Posterior vena cava (tissue), 2 donors: Measurements from ENCODE around the gene CNTNAP2. TPM values are rescaled to one million over a fixed set of nuclear protein-coding genes. Genes with fewer than 3 reads are reported as not detected.
"Not testable (repeated sequence)": the region's sequence is repeated elsewhere in the genome, so short reads cannot be mapped to it uniquely, and the experiment has no call there.

Experiments used
- DNase-seq: peaks from one replicate; pipeline ENCODE4 v3.0.0-alpha.2; 2020; ENCODE audit warnings: low spot score
- intact Hi-C, 2 donors: fragments of 100-400 bp; cut with DNase I; formaldehyde crosslinking; loops; one replicate each; pipeline versions ENCODE4 v1.14.1 to v1.14.2; 2022 to 2023
- total RNA-seq, 2 donors: library from RNA; stranded (reverse); fragmentation: NEBNext Ultra II Directional; extraction: Animal tissue kit (Norgen Biotek cat#: 25700); gene quantifications; one replicate each; pipeline ENCODE4 v1.2.1, GENCODE V29; 2021
- donor health status: DM: yes; HTN: yes; CAD: no.
- donor health status: DM: yes; HTN: yes; CAD: no.

Gene CNTNAP2
- total RNA-seq, 2 donors from 2014 or later: not detected

GRCh38 chr7:148058753-148059152 is 1942.2 kb downstream of the CNTNAP2 start:
- intact Hi-C loops: no loop called here
- no peak for DNase-seq

- intact Hi-C loops: no loop called here
- DNase-seq: no peak
These were observed 1944.1 kb downstream of the CNTNAP2 start for GRCh38 chr7:148060724-148061123.

- intact Hi-C loops, DNase-seq: not testable (repeated sequence)
These were observed 1961.5 kb downstream of the CNTNAP2 start for GRCh38 chr7:148078111-148078510.

GRCh38 chr7:148079206-148080080 is 1962.8 kb downstream of the CNTNAP2 start:
- intact Hi-C loops: loop anchor here in 1 of 2 donors (10.0 kb wide), 1 partner anchor 1005 kb away; no protein-coding TSS in a partner anchor
- DNase-seq: no peak

- DNase-seq: no peak
- intact Hi-C loops: loop anchor here in 1 of 2 donors (10.0 kb wide), 1 partner anchor 1001 kb away; no protein-coding TSS in a partner anchor
These were observed 1966.8 kb downstream of the CNTNAP2 start for GRCh38 chr7:148083448-148083847.

GRCh38 chr7:148084138-148084537 is 1967.5 kb downstream of the CNTNAP2 start:
- intact Hi-C loops: loop anchor here in 1 of 2 donors (10.0 kb wide), 1 partner anchor 1001 kb away; no protein-coding TSS in a partner anchor

GRCh38 chr7:148091882-148092281 is 1975.3 kb downstream of the CNTNAP2 start:
- intact Hi-C loops: no loop called here
- DNase-seq: no peak

More at GRCh38 chr7:148084138-148084537, 1967.5 kb downstream of the CNTNAP2 start:
- DNase-seq: no peak

- DNase-seq: no peak
- intact Hi-C loops: no loop called here
These were observed 1977.0 kb downstream of the CNTNAP2 start for GRCh38 chr7:148093375-148094166.

GRCh38 chr7:148095066-148095465 is 1978.5 kb downstream of the CNTNAP2 start:
- intact Hi-C loops: no loop called here
- no peak for DNase-seq

GRCh38 chr7:148104136-148104716 is 1987.6 kb downstream of the CNTNAP2 start:
- intact Hi-C loops: no loop called here
- DNase-seq: no peak

GRCh38 chr7:148104924-148105323 is 1988.3 kb downstream of the CNTNAP2 start:
- no peak for DNase-seq
- intact Hi-C loops: loop anchor here in 1 of 2 donors (5.0 kb wide), 1 partner anchor 1848 kb away; no protein-coding TSS in a partner anchor

GRCh38 chr7:148105853-148106252 is 1989.3 kb downstream of the CNTNAP2 start:
- intact Hi-C loops: loop anchor here in 1 of 2 donors (5.0 kb wide), 1 partner anchor 1849 kb away; no protein-coding TSS in a partner anchor
- no peak for DNase-seq

- intact Hi-C loops: loop anchor here in 1 of 2 donors (5.0 kb wide), 1 partner anchor 1850 kb away; no protein-coding TSS in a partner anchor
- DNase-seq: no peak
These were observed 1991.0 kb downstream of the CNTNAP2 start for GRCh38 chr7:148107443-148108127.

- no peak for DNase-seq
- intact Hi-C loops: loop anchor here in 1 of 2 donors (5.0 kb wide), 1 partner anchor 1851 kb away; no protein-coding TSS in a partner anchor
These were observed 1991.8 kb downstream of the CNTNAP2 start for GRCh38 chr7:148108381-148108780.

GRCh38 chr7:148110097-148110868 is 1993.7 kb downstream of the CNTNAP2 start:
- no peak for DNase-seq
- intact Hi-C loops: no loop called here

- no peak for DNase-seq
- intact Hi-C loops: no loop called here
These were observed 1998.2 kb downstream of the CNTNAP2 start for GRCh38 chr7:148114804-148115203.

- intact Hi-C loops: no loop called here
- DNase-seq: no peak
These were observed 1998.7 kb downstream of the CNTNAP2 start for GRCh38 chr7:148115308-148115707.

- intact Hi-C loops: no loop called here
- DNase-seq: no peak
These were observed 1999.6 kb downstream of the CNTNAP2 start for GRCh38 chr7:148116195-148116594.
